Kidney (tissue), 14 donors: ENCODE results near the gene HECW1. TPM values are rescaled to one million over a fixed set of nuclear protein-coding genes. Genes with fewer than 3 reads are reported as not detected.

ENCODE experiments used
- DNase-seq, 5 donors: peaks; one replicate each; pipeline ENCODE4 v3.0.0-alpha.2; 2013 to 2020
- FAIRE-seq: peaks from 2 replicates; lab custom pipeline; 2012; peaks lifted over from hg19 to GRCh38; lab: Jason Lieb, UNC
- H3K27ac ChIP-seq, 2 donors: one replicate each; pipeline ENCODE4 v1.7.0; 2013; ENCODE audit warnings: low read depth in 2 of 2, low read length in 2 of 2, inconsistent platforms in 1 of 2
- H3K27me3 ChIP-seq: one replicate; pipeline ENCODE4 v1.7.1; 2013; ENCODE audit warnings: low read length, inconsistent platforms; ENCODE audit not compliant: control insufficient read depth, insufficient read depth
- H3K36me3 ChIP-seq, 3 donors: one replicate each; pipeline versions ENCODE4 v1.7.0 to v1.7.1; 2013; ENCODE audit warnings: low read length in 3 of 3, control low read depth in 1 of 3, inconsistent platforms in 1 of 3; ENCODE audit not compliant: insufficient read depth in 3 of 3, control insufficient read depth in 2 of 3
- H3K4me1 ChIP-seq, 3 donors: one replicate each; pipeline versions ENCODE4 v1.7.0 to v1.7.1; 2013; ENCODE audit warnings: low read length in 3 of 3, inconsistent platforms in 1 of 3, low read depth in 1 of 3; ENCODE audit not compliant: control insufficient read depth in 2 of 3, insufficient read depth in 2 of 3
- H3K4me3 ChIP-seq, 3 donors: one replicate each; pipeline versions ENCODE4 v1.7.0 to v1.8.1; 2013; ENCODE audit warnings: low read length in 3 of 3, control low read depth in 1 of 3, inconsistent platforms in 1 of 3
- H3K9ac ChIP-seq, 3 donors: one replicate each; pipeline versions ENCODE4 v1.7.0 to v1.7.1; 2013; ENCODE audit warnings: low read length in 3 of 3, control low read depth in 1 of 3, inconsistent platforms in 1 of 3
- H3K9me3 ChIP-seq, 3 donors: one replicate each; pipeline versions ENCODE4 v1.7.0 to v1.7.1; 2013; ENCODE audit warnings: low read length in 3 of 3, control low read depth in 1 of 3, inconsistent platforms in 1 of 3; ENCODE audit not compliant: control insufficient read depth in 2 of 3, insufficient read depth in 1 of 3
- CTCF ChIP-seq: IDR thresholded peaks from 3 replicates; pipeline ENCODE4 v1.5.1; 2012; ENCODE audit warnings: mild to moderate bottlenecking, moderate library complexity, borderline replicate concordance; ENCODE audit not compliant: insufficient read depth; ENCODE audit errors: extremely low read depth
- intact Hi-C: fragments of 100-400 bp; cut with DNase I; formaldehyde crosslinking; loops from one replicate; pipeline ENCODE4 v1.11.1; 2022
- polyA plus RNA-seq: library from polyadenylated mRNA; stranded (reverse); fragments of 350-450 nt; fragmentation: Illumina TruSeq; extraction: RNeasy Lipid Tissue Mini Kit (QIAGEN cat#74804); gene quantifications from one replicate; pipeline ENCODE4 v1.2.3, GENCODE V29; 2014; ENCODE audit warnings: low read depth, low replicate concordance; ENCODE audit not compliant: insufficient read depth
- total RNA-seq: library from RNA; stranded (reverse); fragmentation: NEBNext Ultra II Directional; extraction: Animal tissue kit (Norgen Biotek cat#: 25700); gene quantifications from one replicate; pipeline ENCODE4 v1.2.1, GENCODE V29; 2021
- donor health status: control.
- donor health status: control.
- donor health status: control.
- donor health status: control.
- donor health status: control.
- donor health status: DM: yes; HTN: yes; CAD: no.
- donor health status: Normal renal cell carcinoma (clear cell type).

Gene HECW1
- total and polyA plus RNA-seq, 2 donors from 2014 or later = 0.50 to 7.5 TPM

- H3K4me3 ChIP-seq = no peak overlapping the region
- FAIRE-seq = no peak
- TF ChIP-seq CTCF = no peak
These were observed 296.5 kb downstream of the HECW1 start for GRCh38 chr7:43408981-43409380.

GRCh38 chr7:43417455-43417854, 305.0 kb downstream of the HECW1 start:
- no peak for DNase-seq
- Histone ChIP-seq H3K4me1 (no peaks in the 10 kb centered on the region), H3K27ac (no peak overlapping the region), H3K4me3 (no peak overlapping the region), H3K9ac (no peak overlapping the region), H3K9me3 (no peaks in the 10 kb centered on the region), H3K27me3 (no peaks in the 10 kb centered on the region), H3K36me3 (no peaks in the 10 kb centered on the region)
- intact Hi-C loops = no loop called here
- TF ChIP-seq CTCF = no peak
- no peak for FAIRE-seq

More at GRCh38 chr7:43408981-43409380, 296.5 kb downstream of the HECW1 start:
- H3K9ac ChIP-seq = no peak overlapping the region
- H3K36me3 ChIP-seq = peaks cover 0 to 6% (median 2%) of the 10 kb centered on the region in 3 donors
- H3K27ac ChIP-seq = no peak overlapping the region
- no peaks in the 10 kb centered on the region for H3K4me1 ChIP-seq
- H3K27me3 ChIP-seq = no peaks in the 10 kb centered on the region
- no peaks in the 10 kb centered on the region for H3K9me3 ChIP-seq
- DNase-seq = no peak
- intact Hi-C loops = no loop called here

DNA sequence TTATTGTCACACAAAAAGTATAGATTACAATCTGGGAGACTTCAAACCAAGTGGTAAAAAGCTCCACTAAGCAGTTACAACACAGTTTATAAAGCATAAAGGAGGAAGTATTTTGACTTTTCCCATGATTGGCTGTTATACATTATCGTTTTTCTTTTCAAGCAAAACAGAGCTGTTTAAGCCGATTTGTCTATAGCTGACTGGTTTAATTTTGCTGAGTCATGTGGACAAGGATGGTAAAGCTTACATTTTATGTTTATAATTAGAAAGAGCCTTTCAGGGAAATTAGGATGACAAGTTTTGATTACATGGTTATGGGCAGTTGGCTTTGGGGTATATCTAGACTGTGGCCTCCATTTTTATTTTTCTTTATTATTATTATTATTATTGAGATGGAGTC, 318.0 kb downstream of the HECW1 start:
- H3K9ac ChIP-seq = no peak overlapping the region
- H3K36me3 ChIP-seq = no peaks in the 10 kb centered on the region
- no peak for TF ChIP-seq CTCF
- H3K27me3 ChIP-seq = no peaks in the 10 kb centered on the region
- intact Hi-C loops = no loop called here
- FAIRE-seq (no peak), DNase-seq (no peak)
- no peaks in the 10 kb centered on the region for H3K9me3 ChIP-seq
- H3K27ac ChIP-seq = no peak overlapping the region
- no peaks in the 10 kb centered on the region for H3K4me1 ChIP-seq
- no peak overlapping the region for H3K4me3 ChIP-seq

GRCh38 chr7:43431020-43431595, 318.7 kb downstream of the HECW1 start:
- Histone ChIP-seq H3K9me3 (no peaks in the 10 kb centered on the region), H3K9ac (no peak overlapping the region), H3K4me1 (no peaks in the 10 kb centered on the region), H3K36me3 (no peaks in the 10 kb centered on the region), H3K27ac (no peak overlapping the region), H3K4me3 (no peak overlapping the region), H3K27me3 (no peaks in the 10 kb centered on the region)
- TF ChIP-seq CTCF = no peak
- DNase-seq (no peak), FAIRE-seq (no peak)
- intact Hi-C loops = no loop called here
